ENCODE measurements around the gene ZNRF3. TPM values are rescaled to one million over a fixed set of nuclear protein-coding genes. Genes with fewer than 3 reads are reported as not detected.

ZNRF3 gene
- polyA plus RNA-seq, 1 experiment: 1.1 TPM

GRCh38 chr22:28930357-28931007 lies 47.1 kb downstream of the ZNRF3 start:
- Histone ChIP-seq H3K27me3 (ENCODE audit: control insufficient read depth, insufficient read depth, low read length) (no peaks in the 10 kb centered on the region), H3K4me3 (ENCODE audit: low read depth, low read length) (no peak overlapping the region), H3K36me3 (ENCODE audit: control insufficient read depth, insufficient read depth, low read length) (no peaks in the 10 kb centered on the region)
- no peak for DNase-seq (ENCODE audit: low read depth)
- CTCF ChIA-PET: interaction anchor here (0.6 kb wide), 1 partner anchor 14 kb away, joined by 3 read pairs; no protein-coding TSS in a partner anchor
- no peak for TF ChIP-seq CTCF (IDR thresholded peaks at IDR 0.05; ENCODE audit: insufficient read depth, low read depth, low read length)
- POLR2A ChIA-PET: no interaction called here

GRCh38 chr22:28931844-28932567 lies 48.6 kb downstream of the ZNRF3 start:
- CTCF ChIA-PET: interaction anchor here (0.8 to 1.7 kb wide), 2 partner anchors 12 to 13 kb away, joined by 3 read pairs; no protein-coding TSS in a partner anchor
- Histone ChIP-seq H3K27me3 (ENCODE audit: control insufficient read depth, insufficient read depth, low read length) (no peaks in the 10 kb centered on the region), H3K36me3 (ENCODE audit: control insufficient read depth, insufficient read depth, low read length) (no peaks in the 10 kb centered on the region), H3K4me3 (ENCODE audit: low read depth, low read length) (no peak overlapping the region)
- no peak for TF ChIP-seq CTCF (IDR thresholded peaks at IDR 0.05; ENCODE audit: insufficient read depth, low read depth, low read length)
- no peak for DNase-seq (ENCODE audit: low read depth)
- POLR2A ChIA-PET: no interaction called here

DNA sequence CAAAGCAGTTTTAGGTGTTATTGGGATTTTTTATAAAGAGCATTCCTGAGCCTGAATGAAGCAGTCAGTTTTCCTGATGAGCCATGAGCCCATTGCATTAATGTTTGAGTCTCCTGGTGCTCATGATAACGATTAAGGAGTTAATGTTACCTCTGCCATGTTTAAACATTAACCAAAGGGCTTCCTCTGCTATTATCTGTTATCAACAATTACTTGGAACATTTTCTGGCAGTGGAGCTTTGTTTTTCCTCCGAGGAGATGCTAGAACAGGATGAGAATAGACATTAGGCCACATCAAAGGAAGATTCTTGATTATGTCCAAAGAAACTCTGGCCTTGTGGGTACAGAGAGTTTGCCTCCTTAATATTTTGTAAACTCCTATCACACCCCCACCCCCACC lies 49.9 kb downstream of the ZNRF3 start:
- CTCF ChIA-PET: interaction anchor here (1.1 to 1.7 kb wide), 2 partner anchors 10 to 19 kb away, joined by 3 to 4 read pairs; no protein-coding TSS in a partner anchor
- H3K36me3 ChIP-seq (ENCODE audit: control insufficient read depth, insufficient read depth, low read length): no peaks in the 10 kb centered on the region
- TF ChIP-seq CTCF (IDR thresholded peaks at IDR 0.05; ENCODE audit: insufficient read depth, low read depth, low read length): no peak
- H3K4me3 ChIP-seq (ENCODE audit: low read depth, low read length): no peak overlapping the region
- POLR2A ChIA-PET: no interaction called here
- H3K27me3 ChIP-seq (ENCODE audit: control insufficient read depth, insufficient read depth, low read length): no peaks in the 10 kb centered on the region
- DNase-seq (ENCODE audit: low read depth): no peak

GRCh38 chr22:28934026-28934425 lies 50.7 kb downstream of the ZNRF3 start:
- ChIA-PET CTCF (interaction anchor here (0.6 to 1.7 kb wide), 3 partner anchors 10 to 18 kb away, joined by 3 to 4 read pairs (median 3); no protein-coding TSS in a partner anchor), POLR2A (no interaction called here)
- Histone ChIP-seq H3K4me3 (ENCODE audit: low read depth, low read length) (no peak overlapping the region), H3K27me3 (ENCODE audit: control insufficient read depth, insufficient read depth, low read length) (no peaks in the 10 kb centered on the region), H3K36me3 (ENCODE audit: control insufficient read depth, insufficient read depth, low read length) (no peaks in the 10 kb centered on the region)
- no peak for TF ChIP-seq CTCF (IDR thresholded peaks at IDR 0.05; ENCODE audit: insufficient read depth, low read depth, low read length)
- no peak for DNase-seq (ENCODE audit: low read depth)

- POLR2A ChIA-PET: no interaction called here
- CTCF ChIA-PET: interaction anchor here (1.0 kb wide), 1 partner anchor 8 kb away, joined by 3 read pairs; no protein-coding TSS in a partner anchor
- TF ChIP-seq CTCF (IDR thresholded peaks at IDR 0.05; ENCODE audit: insufficient read depth, low read depth, low read length): no peak
- H3K36me3 ChIP-seq (ENCODE audit: control insufficient read depth, insufficient read depth, low read length): no peaks in the 10 kb centered on the region
- no peaks in the 10 kb centered on the region for H3K27me3 ChIP-seq (ENCODE audit: control insufficient read depth, insufficient read depth, low read length)
- no peak for DNase-seq (ENCODE audit: low read depth)
- no peak overlapping the region for H3K4me3 ChIP-seq (ENCODE audit: low read depth, low read length)
These were observed 51.8 kb downstream of the ZNRF3 start for GRCh38 chr22:28935140-28935539.

Data from BJ (cell line).